ENCODE measurements around the gene CPSF2. TPM values are rescaled to one million over a fixed set of nuclear protein-coding genes. Genes with fewer than 3 reads are reported as not detected.

CPSF2 gene
- total RNA-seq, 3 donors from 2014 or later = 33.4 to 57.5 (median 47.0) TPM

DNA sequence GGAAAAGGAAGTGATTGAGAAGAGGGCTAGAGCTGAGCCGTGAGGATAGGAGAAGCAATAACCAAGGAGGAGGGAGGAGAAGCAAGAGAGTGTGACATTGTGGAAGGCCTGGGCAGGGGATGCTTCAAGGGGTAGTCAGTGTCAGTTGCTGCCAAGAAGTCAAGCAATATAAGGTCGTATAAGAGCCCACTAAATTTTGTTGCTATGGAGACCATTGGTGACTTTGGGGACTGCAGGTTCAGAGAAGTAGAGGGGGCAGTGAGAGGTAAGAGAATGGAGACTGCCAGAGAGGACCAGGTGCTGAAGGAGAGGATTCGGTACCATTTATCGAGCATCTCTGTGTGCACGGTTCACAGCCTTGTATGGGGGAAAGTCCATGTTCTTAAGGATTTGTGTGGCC lies 12.3 kb upstream of the CPSF2 start:
- ATAC-seq = no peak
- Histone ChIP-seq H3K4me1 (ENCODE audit: low read depth) (peaks cover 5% of the 10 kb centered on the region), H3K4me3 (no peak overlapping the region), H3K36me3 (ENCODE audit: low read depth) (no peaks in the 10 kb centered on the region), H3K9me3 (no peaks in the 10 kb centered on the region)
- DNase-seq = no peak
- intact Hi-C loops (cut with DNase I, micrococcal nuclease) = no loop called here
- TF ChIP-seq, protein P1, sequence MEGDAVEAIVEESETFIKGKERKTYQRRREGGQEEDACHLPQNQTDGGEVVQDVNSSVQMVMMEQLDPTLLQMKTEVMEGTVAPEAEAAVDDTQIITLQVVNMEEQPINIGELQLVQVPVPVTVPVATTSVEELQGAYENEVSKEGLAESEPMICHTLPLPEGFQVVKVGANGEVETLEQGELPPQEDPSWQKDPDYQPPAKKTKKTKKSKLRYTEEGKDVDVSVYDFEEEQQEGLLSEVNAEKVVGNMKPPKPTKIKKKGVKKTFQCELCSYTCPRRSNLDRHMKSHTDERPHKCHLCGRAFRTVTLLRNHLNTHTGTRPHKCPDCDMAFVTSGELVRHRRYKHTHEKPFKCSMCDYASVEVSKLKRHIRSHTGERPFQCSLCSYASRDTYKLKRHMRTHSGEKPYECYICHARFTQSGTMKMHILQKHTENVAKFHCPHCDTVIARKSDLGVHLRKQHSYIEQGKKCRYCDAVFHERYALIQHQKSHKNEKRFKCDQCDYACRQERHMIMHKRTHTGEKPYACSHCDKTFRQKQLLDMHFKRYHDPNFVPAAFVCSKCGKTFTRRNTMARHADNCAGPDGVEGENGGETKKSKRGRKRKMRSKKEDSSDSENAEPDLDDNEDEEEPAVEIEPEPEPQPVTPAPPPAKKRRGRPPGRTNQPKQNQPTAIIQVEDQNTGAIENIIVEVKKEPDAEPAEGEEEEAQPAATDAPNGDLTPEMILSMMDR (IDR thresholded peaks at IDR 0.05) = no peak

DNA sequence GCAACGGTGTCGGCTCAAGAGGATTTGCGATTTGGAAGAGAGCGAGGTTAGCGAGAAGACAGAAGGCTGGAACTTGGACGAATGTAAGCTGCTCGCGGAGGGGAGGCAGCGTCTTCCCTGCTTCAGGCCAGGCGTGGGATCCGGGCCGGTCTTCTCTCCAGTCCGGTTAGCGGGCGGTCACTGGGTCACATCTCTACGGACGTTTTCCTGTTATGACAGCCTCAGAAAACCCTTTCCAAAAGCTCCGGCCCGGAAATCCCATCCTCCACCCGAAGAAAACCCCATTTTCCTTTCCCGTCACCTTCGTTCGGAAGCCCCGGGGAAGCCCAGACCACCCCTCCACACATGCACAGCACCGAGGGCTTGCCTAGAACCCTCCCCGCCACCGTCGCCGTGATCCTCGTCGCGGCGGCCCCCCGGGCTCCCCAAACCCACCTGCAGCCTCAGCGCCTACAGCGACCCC lies 531 bp upstream of the CPSF2 start:
- peak; percentile 55 for ATAC-seq
- H3K9me3 ChIP-seq = no peaks in the 10 kb centered on the region
- no peaks in the 10 kb centered on the region for H3K36me3 ChIP-seq (ENCODE audit: low read depth)
- peak in 2 of 3 donors; percentile 54 to 62 for DNase-seq
- intact Hi-C loops (cut with DNase I, micrococcal nuclease) = no loop called here
- H3K4me1 ChIP-seq (ENCODE audit: low read depth) = peaks cover 19% of the 10 kb centered on the region
- TF ChIP-seq, protein P1 (IDR thresholded peaks at IDR 0.05) = no peak
- H3K4me3 ChIP-seq = peak overlapping the region; percentile 94

DNA sequence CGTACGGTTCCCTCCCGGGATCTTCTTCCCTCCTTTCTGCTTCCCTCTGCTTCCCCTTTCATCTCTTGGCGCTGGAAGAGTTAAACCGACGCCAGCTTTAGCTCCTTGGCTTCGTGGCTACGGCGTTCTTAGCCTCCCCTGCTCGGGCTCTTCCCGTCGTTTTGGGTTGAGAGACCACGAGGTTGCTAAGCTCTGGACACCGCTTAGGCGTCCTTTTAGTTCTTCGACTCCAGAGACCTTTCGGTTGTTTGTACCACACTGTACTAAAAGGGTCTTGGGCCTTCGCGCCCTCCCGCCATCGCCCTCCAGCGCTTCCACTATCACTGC lies 545 bp downstream of the CPSF2 start:
- ATAC-seq (peak; percentile 42), DNase-seq (no peak)
- no peaks in the 10 kb centered on the region for H3K36me3 ChIP-seq (ENCODE audit: low read depth)
- intact Hi-C loops (cut with DNase I, micrococcal nuclease) = no loop called here
- TF ChIP-seq, protein P1 (IDR thresholded peaks at IDR 0.05) = no peak
- no peaks in the 10 kb centered on the region for H3K9me3 ChIP-seq
- H3K4me1 ChIP-seq (ENCODE audit: low read depth) = peaks cover 19% of the 10 kb centered on the region
- H3K4me3 ChIP-seq = peak overlapping the region; percentile 94

DNA sequence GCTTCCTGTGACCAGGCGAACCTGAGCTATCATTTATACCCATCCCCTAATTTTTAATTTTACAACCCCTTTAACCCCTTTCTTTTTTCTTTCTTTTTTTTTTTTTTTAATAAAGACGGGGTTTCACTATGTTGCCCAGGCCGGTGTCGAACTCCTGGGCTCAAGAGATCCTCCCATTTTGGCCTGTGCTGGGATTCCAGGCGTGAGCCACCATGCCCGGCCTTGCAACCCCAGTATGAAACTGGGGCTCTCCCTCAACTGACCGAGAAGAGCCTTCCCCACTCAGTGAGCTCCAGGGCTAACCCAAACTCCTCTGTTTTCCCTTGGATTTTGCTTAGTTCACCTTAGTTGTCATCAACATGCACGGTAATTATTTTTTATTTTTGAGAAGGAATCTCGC lies 992 bp downstream of the CPSF2 start:
- intact Hi-C loops (cut with DNase I, micrococcal nuclease) = no loop called here
- H3K36me3 ChIP-seq (ENCODE audit: low read depth) = no peaks in the 10 kb centered on the region
- no peak for DNase-seq
- peaks cover 19% of the 10 kb centered on the region for H3K4me1 ChIP-seq (ENCODE audit: low read depth)
- no peaks in the 10 kb centered on the region for H3K9me3 ChIP-seq
- no peak for ATAC-seq
- TF ChIP-seq, protein P1 (IDR thresholded peaks at IDR 0.05) = no peak
- no peak overlapping the region for H3K4me3 ChIP-seq

DNA sequence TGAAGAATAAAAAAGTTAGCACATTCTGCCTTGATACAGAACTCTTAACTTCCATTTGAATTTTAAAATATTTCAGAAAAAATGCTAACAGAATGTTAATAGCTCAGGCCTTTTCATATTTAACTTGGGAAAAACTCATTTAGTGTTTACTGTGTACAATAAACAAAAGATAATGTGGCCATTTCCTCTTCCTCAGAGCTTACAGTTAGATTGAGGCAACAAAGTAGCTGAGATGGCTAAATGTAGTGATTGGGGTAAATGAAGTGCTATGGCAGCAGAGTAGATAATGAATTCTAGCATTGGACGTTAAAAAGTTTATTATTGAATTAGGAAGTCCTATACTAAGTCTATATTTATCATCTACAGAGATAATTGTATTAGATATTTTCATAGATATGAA lies 12.7 kb downstream of the CPSF2 start:
- ATAC-seq = no peak
- no peaks in the 10 kb centered on the region for H3K4me1 ChIP-seq (ENCODE audit: low read depth)
- intact Hi-C loops (cut with DNase I, micrococcal nuclease) = loop anchor here in 1 of 2 donors (10.0 kb wide), 1 partner anchor 550 kb away; no protein-coding TSS in a partner anchor
- no peak overlapping the region for H3K4me3 ChIP-seq
- TF ChIP-seq, protein P1 (IDR thresholded peaks at IDR 0.05) = no peak
- no peaks in the 10 kb centered on the region for H3K9me3 ChIP-seq
- DNase-seq = no peak
- H3K36me3 ChIP-seq (ENCODE audit: low read depth) = no peaks in the 10 kb centered on the region

DNA sequence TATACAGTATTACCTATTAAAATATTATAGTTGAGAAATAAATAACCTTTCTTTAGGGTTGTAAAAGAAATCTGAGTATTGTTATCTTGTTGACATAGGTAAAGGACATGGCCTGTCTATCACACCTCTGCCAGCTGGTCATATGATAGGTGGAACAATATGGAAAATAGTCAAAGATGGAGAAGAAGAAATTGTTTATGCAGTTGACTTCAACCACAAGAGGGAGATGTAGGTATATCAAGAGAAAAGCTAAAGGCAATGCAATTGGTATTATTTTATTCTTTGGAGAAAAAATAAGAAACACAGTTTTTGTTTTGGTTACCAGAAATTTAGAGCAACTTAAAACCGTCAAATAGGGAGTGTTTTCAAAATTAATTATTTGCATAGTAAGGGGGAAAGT lies 13.5 kb downstream of the CPSF2 start:
- Histone ChIP-seq H3K36me3 (ENCODE audit: low read depth) (no peaks in the 10 kb centered on the region), H3K9me3 (no peaks in the 10 kb centered on the region), H3K4me3 (no peak overlapping the region), H3K4me1 (ENCODE audit: low read depth) (no peaks in the 10 kb centered on the region)
- intact Hi-C loops (cut with DNase I, micrococcal nuclease) = loop anchor here in 1 of 2 donors (10.0 kb wide), 1 partner anchor 550 kb away; no protein-coding TSS in a partner anchor
- TF ChIP-seq, protein P1 (IDR thresholded peaks at IDR 0.05) = no peak
- ATAC-seq (peak; percentile 61), DNase-seq (no peak)
